NB4 (cell line): ENCODE measurements around the gene CDK5R2.

Experiments
- CTCF ChIP-seq: IDR thresholded peaks from one replicate; pipeline ENCODE4 v1.5.1; 2012; ENCODE audit warnings: low read depth, low read length
- MYC ChIP-seq: IDR thresholded peaks from 2 replicates; pipeline ENCODE4 v1.6.1; 2011; ENCODE audit warnings: low read depth, low read length
- POLR2A ChIP-seq: IDR thresholded peaks from 2 replicates; pipeline ENCODE4 v1.6.1; 2011; ENCODE audit warnings: mild to moderate bottlenecking; ENCODE audit not compliant: insufficient read length; ENCODE audit errors: extremely low read depth

GRCh38 chr2:218990052-218990451, 30.6 kb downstream of the CDK5R2 start:
- TF ChIP-seq CTCF (no peak), POLR2A (no peak), MYC (no peak)
